Coronary artery (tissue), 2 donors: ENCODE data around the gene CFAP65.

Experiments
- DNase-seq: peaks from one replicate; pipeline ENCODE4 v3.0.0-alpha.2; 2017; ENCODE audit warnings: low spot score
- H3K27ac ChIP-seq, 2 donors: fragments of 200-600 bp; sonication (generic); one replicate each; pipeline ENCODE4 v1.5.1; 2016 to 2019
- H3K4me3 ChIP-seq: fragments of 200-600 bp; sonication (generic); 2 replicates; pipeline ENCODE4 v1.5.1; 2016; ENCODE audit warnings: mild to moderate bottlenecking, moderate library complexity
- CTCF ChIP-seq: fragments of 200-600 bp; sonication (generic); IDR thresholded peaks from one replicate; pipeline ENCODE4 v1.5.1; 2019; ENCODE audit warnings: antibody characterized with exemption

The CFAP65 gene

DNA sequence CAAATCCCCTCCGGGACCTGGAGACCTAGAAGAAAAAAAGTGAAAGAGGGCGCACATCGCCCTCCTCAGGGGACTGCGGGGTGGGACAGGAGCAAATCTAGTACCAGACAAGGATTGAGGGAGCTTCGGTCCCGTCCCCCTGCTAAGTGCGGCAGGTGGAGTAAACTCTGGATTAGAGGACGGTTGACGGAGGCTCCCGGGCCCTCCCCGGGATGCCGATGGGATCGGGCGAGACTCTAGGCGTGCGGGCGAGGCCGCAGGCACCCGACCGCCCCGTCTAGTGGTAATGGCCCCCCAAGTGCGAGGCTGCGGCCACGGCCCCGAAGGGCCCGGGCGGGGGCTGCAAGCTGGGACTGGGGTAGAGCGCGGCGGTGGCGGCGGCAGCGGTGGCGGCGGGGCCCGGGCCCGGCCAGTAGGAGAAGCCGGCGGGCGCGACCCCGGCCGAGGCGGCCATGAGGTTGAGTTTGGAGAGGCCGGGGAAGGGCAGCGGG, 59.9 kb downstream of the CFAP65 start:
- no peak overlapping the region for H3K27ac ChIP-seq
- H3K4me3 ChIP-seq, result peak overlapping the region; percentile 67
- no peak for TF ChIP-seq CTCF
- DNase-seq, result no peak

DNA sequence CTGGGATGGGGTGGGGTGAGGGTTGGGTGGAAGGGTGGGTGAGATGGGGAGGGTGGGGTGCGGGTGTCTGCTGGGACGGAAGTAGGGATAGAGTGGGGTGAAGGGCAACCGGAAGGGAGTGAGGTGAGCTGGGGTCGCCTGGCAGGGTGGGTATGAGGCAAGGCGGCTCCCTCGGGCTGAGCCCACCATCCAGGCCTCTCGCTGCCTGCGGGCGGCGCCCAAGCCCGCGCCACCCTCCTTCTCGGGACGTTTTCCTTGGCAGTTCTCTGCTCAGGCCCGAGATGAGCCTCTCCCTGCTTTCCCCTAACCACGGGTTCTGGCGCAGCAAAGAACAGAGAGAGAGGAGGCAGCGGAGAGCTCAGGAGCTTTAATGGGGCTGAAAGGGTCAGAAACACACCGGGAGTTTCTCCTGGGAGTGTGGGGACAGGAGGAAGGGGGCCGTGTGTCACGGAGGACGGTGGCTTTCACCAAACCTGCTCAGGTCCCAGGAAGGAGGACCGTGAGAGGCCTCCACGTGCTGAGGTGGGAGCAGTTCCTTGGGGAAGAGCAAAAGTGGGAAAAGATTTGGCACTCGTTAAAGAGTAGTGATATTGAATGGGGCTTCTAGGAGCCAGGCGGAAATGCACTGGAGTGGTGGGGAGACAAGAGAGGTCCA, 60.5 kb downstream of the CFAP65 start:
- Histone ChIP-seq H3K4me3 (peak overlapping the region; percentile 67), H3K27ac (no peak overlapping the region)
- DNase-seq, result no peak
- no peak for TF ChIP-seq CTCF

DNA sequence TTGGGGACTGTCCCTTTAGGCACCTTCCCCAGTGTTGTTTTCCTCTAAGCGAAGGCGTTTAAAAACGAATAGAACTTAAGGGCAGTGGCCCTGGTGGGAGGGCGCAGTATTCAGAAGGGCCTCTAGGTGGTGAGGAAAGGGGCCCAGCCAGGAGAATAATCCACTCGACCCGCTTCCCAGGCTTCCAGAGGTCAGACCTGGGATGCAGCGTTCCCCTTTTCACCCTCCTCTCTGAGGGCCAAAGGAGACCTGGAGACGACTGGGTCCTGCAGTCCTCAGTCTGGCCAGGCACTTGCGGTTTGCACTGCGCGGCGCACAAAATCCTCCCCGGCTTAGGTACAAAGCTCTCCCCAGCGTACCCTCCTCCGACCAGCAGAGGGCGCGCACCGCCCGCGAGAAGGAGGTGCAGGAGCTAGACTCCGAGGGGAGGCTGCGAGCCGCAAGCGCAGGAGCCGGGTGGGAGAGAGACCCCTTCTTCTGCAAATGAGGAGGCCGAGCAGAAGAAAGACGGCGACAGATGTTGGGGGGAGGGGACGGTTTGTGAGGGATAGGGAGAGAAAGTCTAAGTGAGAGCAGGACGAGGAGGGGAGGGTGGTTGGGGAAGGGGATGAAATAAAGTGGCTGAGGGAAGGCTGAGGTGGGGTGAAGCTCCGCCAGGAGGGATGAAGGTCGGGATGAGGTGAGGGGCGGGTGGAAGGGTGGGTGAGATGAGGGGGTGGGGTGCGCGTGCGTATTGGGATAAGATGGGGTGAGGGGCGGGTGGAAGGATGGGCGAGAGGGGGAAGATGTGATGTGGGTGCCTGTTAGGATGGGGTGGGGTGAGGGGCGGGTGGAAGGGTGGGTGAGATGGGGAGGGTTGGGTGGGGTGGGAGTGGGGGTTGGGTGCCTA, 61.2 kb downstream of the CFAP65 start:
- peak overlapping the region; percentile 67 for H3K4me3 ChIP-seq
- H3K27ac ChIP-seq, result no peak overlapping the region
- no peak for DNase-seq
- TF ChIP-seq CTCF, result peak; percentile 93

DNA sequence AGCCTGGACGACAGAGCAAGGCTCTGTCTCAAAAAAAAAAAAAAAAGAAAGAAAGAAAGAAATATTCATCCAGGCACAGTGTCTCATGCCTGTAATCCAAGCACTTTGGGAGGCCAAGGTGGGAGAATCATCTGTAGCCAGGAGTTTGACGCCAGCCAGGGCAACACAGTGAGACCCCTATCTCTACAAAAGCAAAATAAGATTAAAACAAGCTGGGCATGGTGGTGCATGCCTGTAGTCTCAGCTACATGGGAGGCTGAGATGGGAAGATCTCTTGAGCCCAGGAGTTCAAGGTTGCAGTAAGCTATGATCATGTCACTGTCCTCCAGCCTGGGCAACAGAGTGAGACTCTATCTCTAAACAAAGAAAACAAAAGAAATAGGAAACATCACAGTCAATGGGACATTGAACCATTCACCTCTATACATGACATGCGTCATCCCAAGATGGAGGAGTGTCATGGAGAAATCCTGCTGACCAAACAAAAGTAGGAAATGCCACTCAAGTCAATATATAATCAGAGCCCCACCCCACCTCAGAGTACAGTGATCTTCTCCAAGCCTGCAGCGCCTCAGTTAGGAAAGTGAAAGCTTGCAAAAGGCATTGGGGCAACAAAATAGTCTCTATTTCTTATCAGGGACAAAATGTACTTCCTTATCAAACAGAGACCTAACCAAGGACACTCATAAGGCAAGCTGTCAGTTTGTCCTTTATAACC, 66.1 kb downstream of the CFAP65 start:
- Histone ChIP-seq H3K4me3 (no peak overlapping the region), H3K27ac (no peak overlapping the region)
- no peak for DNase-seq
- no peak for TF ChIP-seq CTCF

GRCh38 chr2:218970894-218971293, 70.4 kb downstream of the CFAP65 start:
- DNase-seq, result no peak
- TF ChIP-seq CTCF, result no peak
- Histone ChIP-seq H3K4me3 (no peak overlapping the region), H3K27ac (no peak overlapping the region)

DNA sequence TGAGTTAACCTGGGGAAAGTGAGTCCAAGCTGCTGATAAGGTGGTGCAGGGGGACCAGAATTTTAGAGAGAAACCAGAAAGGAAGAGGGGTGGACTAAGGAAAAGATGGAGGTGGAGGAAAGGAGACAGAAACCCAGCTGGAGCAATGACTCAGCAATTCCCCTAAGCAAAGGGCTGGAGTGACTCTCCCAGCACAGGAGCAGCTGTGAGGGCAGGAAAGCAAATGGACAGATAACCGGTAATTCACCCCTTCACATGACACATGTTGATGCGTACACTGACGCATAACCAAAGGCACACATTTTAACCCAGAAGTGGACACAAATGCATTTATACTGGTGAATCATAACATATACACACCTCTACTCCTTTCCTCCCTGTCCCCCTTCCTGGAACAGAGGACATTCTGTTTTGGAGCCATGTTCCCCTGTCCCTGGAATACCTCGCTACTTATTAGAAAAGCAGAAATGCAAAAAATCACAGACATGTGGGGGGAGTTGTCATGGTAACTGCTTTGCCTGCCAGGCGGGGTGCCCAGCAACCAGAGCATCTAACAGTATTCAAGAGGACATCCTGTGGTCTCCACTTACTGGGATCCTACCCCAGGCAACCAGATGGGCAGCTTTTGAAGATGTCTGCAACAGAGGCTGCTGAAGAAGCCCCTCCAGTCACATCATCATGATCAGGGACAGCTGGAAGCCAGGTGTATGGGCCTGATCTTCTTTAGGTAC, 77.1 kb downstream of the CFAP65 start:
- Histone ChIP-seq H3K4me3 (no peak overlapping the region), H3K27ac (no peak overlapping the region)
- DNase-seq, result peak; percentile 19
- TF ChIP-seq CTCF, result no peak
